ENCODE measurements around the gene ULBP3. TPM values are rescaled to one million over a fixed set of nuclear protein-coding genes. Genes with fewer than 3 reads are reported as not detected.
"Not testable (repeated sequence)": the region's sequence is repeated elsewhere in the genome, so short reads cannot be mapped to it uniquely, and the experiment has no call there.

Gene ULBP3
- total and polyA plus RNA-seq, 2 of the 4 experiments (the other 2 are of a cell fraction): 11.1 to 35.1 TPM

DNA sequence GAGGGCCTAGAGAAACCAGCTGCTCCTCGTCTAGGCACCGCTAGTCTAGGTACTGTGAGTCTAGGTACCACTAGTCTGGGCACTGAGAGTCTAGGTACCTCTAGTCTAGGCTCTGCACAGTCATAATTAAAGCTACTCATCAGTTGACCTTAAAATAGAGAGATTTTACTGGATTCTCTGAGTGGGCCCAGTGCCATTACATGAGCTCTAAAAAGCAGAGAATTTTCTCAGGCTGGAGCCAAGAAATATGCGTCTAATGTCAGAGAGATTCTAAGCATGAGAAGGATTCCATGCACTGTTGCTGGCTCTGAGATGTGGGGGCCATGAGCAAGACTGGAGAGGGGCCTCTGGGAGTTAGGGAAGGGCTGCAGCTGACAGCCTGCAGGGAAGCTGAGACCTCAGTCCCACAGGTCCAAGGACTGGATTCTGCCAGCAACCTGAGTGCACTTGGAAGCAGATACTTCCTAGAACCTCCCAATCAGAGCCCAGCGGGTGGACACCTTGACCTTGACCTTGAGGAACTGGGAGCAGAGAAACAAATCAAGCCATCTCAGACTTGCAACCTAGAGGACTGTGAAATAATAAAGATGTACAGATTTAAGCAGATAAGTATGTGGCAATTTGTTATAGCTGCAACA lies 5.6 kb upstream of the ULBP3 start:
- dilution Hi-C loops (cut with HindIII; ENCODE audit: low sequenced_read_pairs, unreplicated experiment); CTCF ChIA-PET; H2BK120ac ChIP-seq (ENCODE audit: low read depth, low read length); BruUV-seq (replicated peaks); H2AK5ac ChIP-seq (ENCODE audit: low read depth, low read length); H4K91ac ChIP-seq (ENCODE audit: insufficient read depth, low read depth, low read length); H3K9me1 ChIP-seq (ENCODE audit: insufficient read depth, low read length); H3K4me3 ChIP-seq (ENCODE audit: insufficient read depth, low read depth, low read length); H2BK15ac ChIP-seq (ENCODE audit: low read depth, low read length); H4K8ac ChIP-seq (ENCODE audit: low read depth in 2 of 2, low read length in 2 of 2); intact Hi-C loops (cut with micrococcal nuclease); DNase-seq; H3K56ac ChIP-seq (ENCODE audit: extremely low read depth, insufficient read depth, low read length); H3K4ac ChIP-seq (ENCODE audit: low read depth, low read length); H3K4me2 ChIP-seq (ENCODE audit: low read depth, low read length); H3K18ac ChIP-seq (ENCODE audit: low read depth, low read length); H2AK9ac ChIP-seq (replicated peaks; ENCODE audit: low read depth, low read length, poor library complexity); H2BK5ac ChIP-seq (ENCODE audit: low read depth, low read length, poor library complexity, severe bottlenecking); H3K79me1 ChIP-seq (ENCODE audit: low read depth in 1 of 2, low read length in 2 of 2); H4K5ac ChIP-seq (ENCODE audit: low read depth, low read length); POLR2A ChIA-PET (ENCODE audit: unreplicated experiment); H3K27ac ChIP-seq (ENCODE audit: insufficient read depth, low read length); H2AFZ ChIP-seq (replicated peaks; ENCODE audit: low read length, poor library complexity); H2BK20ac ChIP-seq (ENCODE audit: low read depth, low read length); H3K9me3 ChIP-seq (ENCODE audit: control insufficient read depth, insufficient read depth, low read length); H3K9ac ChIP-seq (ENCODE audit: low read depth, low read length); H3K36me3 ChIP-seq (ENCODE audit: control insufficient read depth, insufficient read depth, low read length); ATAC-seq (ENCODE audit: low read depth); H3K14ac ChIP-seq (replicated peaks; ENCODE audit: low read depth, low read length); H3K23ac ChIP-seq (ENCODE audit: low read depth, low read length); H4K20me1 ChIP-seq (ENCODE audit: insufficient read depth, low read length); H3K4me1 ChIP-seq (ENCODE audit: control insufficient read depth, insufficient read depth, low read length): not testable (repeated sequence)
- peaks cover 12% of the 10 kb centered on the region for H3K27me3 ChIP-seq (ENCODE audit: control insufficient read depth, insufficient read depth, low read length)
- in situ Hi-C loops (cut with MboI; ENCODE audit: low sequenced_read_pairs): loop anchor here (10.0 kb wide), 1 partner anchor 740 kb away; no protein-coding TSS in a partner anchor
- WGBS, 2 experiments (ENCODE audit: extremely low coverage in 2 of 2, insufficient read length in 1 of 2): 60% methylated on average over 1 of the region's 4 CpGs; no CpG with 5 or more reads in 1 of the 2 experiments
